ENCODE measurements around the gene ANKS1A.

The ANKS1A gene

DNA sequence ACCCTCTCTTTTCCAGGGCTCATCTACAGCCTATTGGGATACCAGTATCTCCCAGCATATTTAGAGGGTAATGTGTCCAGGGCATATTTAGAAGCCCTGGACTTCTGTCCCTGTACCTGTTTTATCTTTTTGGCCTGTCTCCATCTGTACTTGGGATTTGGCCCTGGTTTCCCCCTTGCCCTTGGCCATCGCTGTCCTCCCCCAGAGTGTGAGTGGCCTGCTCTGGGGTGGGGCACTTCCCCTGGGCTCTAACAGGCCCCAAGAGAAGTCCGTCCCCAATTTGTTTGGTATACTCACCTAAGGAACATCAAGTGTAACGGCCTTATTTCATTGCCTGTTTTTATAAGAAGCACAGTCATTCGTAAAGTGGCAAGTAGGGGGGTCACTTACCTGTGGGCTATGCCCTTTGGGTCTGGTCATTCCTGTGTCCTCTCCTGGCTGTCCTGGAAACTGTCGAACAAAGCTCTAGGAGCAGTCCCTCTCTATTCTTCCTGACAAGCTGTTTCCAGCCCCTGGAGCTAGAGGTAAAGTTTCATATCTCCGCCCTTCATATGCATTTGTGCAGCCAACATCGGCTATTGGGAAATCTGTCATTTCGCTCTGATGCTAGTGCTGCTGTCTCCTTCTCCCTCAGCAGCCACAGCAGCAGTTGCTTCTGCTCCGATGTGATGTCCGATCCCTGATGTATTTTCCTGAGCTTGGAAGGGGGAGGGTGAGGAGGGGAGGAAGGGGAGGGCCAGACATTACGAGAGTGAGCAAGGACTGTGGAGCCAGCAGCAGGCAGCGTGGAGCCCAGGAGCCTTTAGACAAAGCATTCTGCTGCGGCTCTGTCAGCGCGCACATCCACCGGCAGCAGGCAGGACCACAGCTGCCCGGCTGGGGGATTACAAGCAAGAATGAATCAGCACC is 168.6 kb downstream of the ANKS1A start:
- H3K9ac ChIP-seq (ENCODE audit: low read depth, low read length, poor library complexity, severe bottlenecking), result no peak overlapping the region

GRCh38 chr6:35058358-35058675 is 169.3 kb downstream of the ANKS1A start:
- Histone ChIP-seq H3K9ac (ENCODE audit: low read depth, low read length, poor library complexity, severe bottlenecking) (no peak overlapping the region), H3K9me3 (ENCODE audit: insufficient read depth, low read depth, low read length) (no peaks in the 10 kb centered on the region), H3K4me1 (ENCODE audit: insufficient read depth, low read length, poor library complexity, severe bottlenecking) (peaks cover 22% of the 10 kb centered on the region), H3F3A (ENCODE audit: low read depth) (0 out of 2 replicates have a peak, but pooled peaks cover 4% of the 10 kb centered on the region), H3K79me2 (ENCODE audit: insufficient read depth, low read length) (no peaks in the 10 kb centered on the region), H3K27me3 (ENCODE audit: insufficient read depth, low read length, poor library complexity, severe bottlenecking) (no peaks in the 10 kb centered on the region), H3K4me3 (ENCODE audit: low read length, poor library complexity, severe bottlenecking) (no peak overlapping the region), H4K20me1 (ENCODE audit: insufficient read depth, low read length, poor library complexity, severe bottlenecking) (no peaks in the 10 kb centered on the region), H3K36me3 (ENCODE audit: insufficient read depth, low read length) (no peaks in the 10 kb centered on the region), H3K4me2 (ENCODE audit: low read depth, low read length, poor library complexity, severe bottlenecking) (no peak overlapping the region), H2AFZ (ENCODE audit: low read length) (no peak overlapping the region), H3K9me2 (replicated peaks; ENCODE audit: low read depth, low read length) (no peaks in the 10 kb centered on the region)
- TF ChIP-seq, protein P1, sequence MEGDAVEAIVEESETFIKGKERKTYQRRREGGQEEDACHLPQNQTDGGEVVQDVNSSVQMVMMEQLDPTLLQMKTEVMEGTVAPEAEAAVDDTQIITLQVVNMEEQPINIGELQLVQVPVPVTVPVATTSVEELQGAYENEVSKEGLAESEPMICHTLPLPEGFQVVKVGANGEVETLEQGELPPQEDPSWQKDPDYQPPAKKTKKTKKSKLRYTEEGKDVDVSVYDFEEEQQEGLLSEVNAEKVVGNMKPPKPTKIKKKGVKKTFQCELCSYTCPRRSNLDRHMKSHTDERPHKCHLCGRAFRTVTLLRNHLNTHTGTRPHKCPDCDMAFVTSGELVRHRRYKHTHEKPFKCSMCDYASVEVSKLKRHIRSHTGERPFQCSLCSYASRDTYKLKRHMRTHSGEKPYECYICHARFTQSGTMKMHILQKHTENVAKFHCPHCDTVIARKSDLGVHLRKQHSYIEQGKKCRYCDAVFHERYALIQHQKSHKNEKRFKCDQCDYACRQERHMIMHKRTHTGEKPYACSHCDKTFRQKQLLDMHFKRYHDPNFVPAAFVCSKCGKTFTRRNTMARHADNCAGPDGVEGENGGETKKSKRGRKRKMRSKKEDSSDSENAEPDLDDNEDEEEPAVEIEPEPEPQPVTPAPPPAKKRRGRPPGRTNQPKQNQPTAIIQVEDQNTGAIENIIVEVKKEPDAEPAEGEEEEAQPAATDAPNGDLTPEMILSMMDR (conservative IDR thresholded peaks at IDR 0.05; ENCODE audit: low read length), result no peak
- no peak for TF ChIP-seq EZH2phosphoT487 (IDR thresholded peaks at IDR 0.05; ENCODE audit: borderline replicate concordance)

More for the DNA sequence above, 168.6 kb downstream of the ANKS1A start:
- no peak overlapping the region for H3K4me3 ChIP-seq (ENCODE audit: low read length, poor library complexity, severe bottlenecking)
- no peaks in the 10 kb centered on the region for H3K9me3 ChIP-seq (ENCODE audit: insufficient read depth, low read depth, low read length)
- H2AFZ ChIP-seq (ENCODE audit: low read length), result no peak overlapping the region
- H3K4me1 ChIP-seq (ENCODE audit: insufficient read depth, low read length, poor library complexity, severe bottlenecking), result peaks cover 20% of the 10 kb centered on the region
- no peaks in the 10 kb centered on the region for H3K79me2 ChIP-seq (ENCODE audit: insufficient read depth, low read length)
- no peak overlapping the region for H3K4me2 ChIP-seq (ENCODE audit: low read depth, low read length, poor library complexity, severe bottlenecking)
- 0 out of 2 replicates have a peak, but pooled peaks cover 2% of the 10 kb centered on the region for H3F3A ChIP-seq (ENCODE audit: low read depth)
- H3K27me3 ChIP-seq (ENCODE audit: insufficient read depth, low read length, poor library complexity, severe bottlenecking), result no peaks in the 10 kb centered on the region
- no peaks in the 10 kb centered on the region for H3K9me2 ChIP-seq (replicated peaks; ENCODE audit: low read depth, low read length)
- no peaks in the 10 kb centered on the region for H4K20me1 ChIP-seq (ENCODE audit: insufficient read depth, low read length, poor library complexity, severe bottlenecking)
- no peaks in the 10 kb centered on the region for H3K36me3 ChIP-seq (ENCODE audit: insufficient read depth, low read length)
- TF ChIP-seq EZH2phosphoT487 (IDR thresholded peaks at IDR 0.05; ENCODE audit: borderline replicate concordance), result no peak
- TF ChIP-seq, protein P1 (conservative IDR thresholded peaks at IDR 0.05; ENCODE audit: low read length), result no peak

- no peaks in the 10 kb centered on the region for H3K27me3 ChIP-seq (ENCODE audit: insufficient read depth, low read length, poor library complexity, severe bottlenecking)
- H3K4me3 ChIP-seq (ENCODE audit: low read length, poor library complexity, severe bottlenecking), result no peak overlapping the region
- TF ChIP-seq, protein P1 (conservative IDR thresholded peaks at IDR 0.05; ENCODE audit: low read length), result no peak
- TF ChIP-seq EZH2phosphoT487 (IDR thresholded peaks at IDR 0.05; ENCODE audit: borderline replicate concordance), result no peak
- no peaks in the 10 kb centered on the region for H4K20me1 ChIP-seq (ENCODE audit: insufficient read depth, low read length, poor library complexity, severe bottlenecking)
- H3K36me3 ChIP-seq (ENCODE audit: insufficient read depth, low read length), result no peaks in the 10 kb centered on the region
- no peak overlapping the region for H3K4me2 ChIP-seq (ENCODE audit: low read depth, low read length, poor library complexity, severe bottlenecking)
- no peak overlapping the region for H3K9ac ChIP-seq (ENCODE audit: low read depth, low read length, poor library complexity, severe bottlenecking)
- no peak overlapping the region for H2AFZ ChIP-seq (ENCODE audit: low read length)
- 0 out of 2 replicates have a peak, but pooled peaks cover 4% of the 10 kb centered on the region for H3F3A ChIP-seq (ENCODE audit: low read depth)
- no peaks in the 10 kb centered on the region for H3K9me3 ChIP-seq (ENCODE audit: insufficient read depth, low read depth, low read length)
- H3K79me2 ChIP-seq (ENCODE audit: insufficient read depth, low read length), result no peaks in the 10 kb centered on the region
- H3K4me1 ChIP-seq (ENCODE audit: insufficient read depth, low read length, poor library complexity, severe bottlenecking), result peaks cover 29% of the 10 kb centered on the region
- no peaks in the 10 kb centered on the region for H3K9me2 ChIP-seq (replicated peaks; ENCODE audit: low read depth, low read length)
Measured at GRCh38 chr6:35058865-35059522, 169.9 kb downstream of the ANKS1A start.

All from Loucy (cell line).